ENCODE data around the gene CISD3.
A peak's percentile ranks its signal among the peaks of the same experiment; 100 is the strongest.
"Not testable (repeated sequence)": the region's sequence is repeated elsewhere in the genome, so short reads cannot be mapped to it uniquely, and the experiment has no call there.

Gene CISD3

DNA sequence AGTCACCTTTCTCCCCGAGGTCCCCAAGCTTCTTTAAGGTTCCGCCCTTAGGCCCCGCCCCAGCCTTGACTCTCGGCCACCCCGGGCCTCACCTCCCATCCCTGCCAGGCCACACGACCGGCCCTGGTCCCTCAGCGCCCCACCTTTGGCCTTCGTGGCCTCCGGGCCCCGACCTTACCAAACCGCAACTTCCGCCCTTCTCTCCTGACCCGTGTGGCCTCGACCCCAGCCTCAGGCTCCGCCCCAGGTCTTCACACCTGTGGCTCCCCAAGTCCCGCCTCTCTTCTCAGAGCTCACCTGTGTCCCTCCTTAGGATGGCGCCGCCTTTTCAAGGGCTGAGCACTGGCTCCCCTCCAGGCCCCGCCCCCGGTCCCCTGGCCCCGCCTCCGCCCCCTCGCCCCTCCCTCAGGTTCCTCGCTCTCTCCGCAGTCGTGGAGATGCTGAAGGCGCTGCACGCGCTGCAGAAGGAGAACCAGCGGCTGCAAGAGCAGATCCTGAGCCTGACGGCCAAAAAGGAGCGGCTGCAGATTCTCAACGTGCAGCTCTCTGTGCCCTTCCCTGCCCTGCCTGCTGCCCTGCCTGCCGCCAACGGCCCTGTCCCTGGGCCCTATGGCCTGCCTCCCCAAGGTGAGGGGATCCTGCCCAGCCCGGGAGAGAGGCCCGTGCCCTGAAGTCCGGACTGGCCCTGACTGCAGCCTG, 10.0 kb upstream of the CISD3 start:
- no peak overlapping the region for H3K27ac ChIP-seq (ENCODE audit: low read length)
- H3K4me1 ChIP-seq (ENCODE audit: control insufficient read depth in 1 of 2, insufficient read depth in 2 of 2, low read length in 2 of 2): peaks cover 0 to 14% of the 10 kb centered on the region in 2 donors

DNA sequence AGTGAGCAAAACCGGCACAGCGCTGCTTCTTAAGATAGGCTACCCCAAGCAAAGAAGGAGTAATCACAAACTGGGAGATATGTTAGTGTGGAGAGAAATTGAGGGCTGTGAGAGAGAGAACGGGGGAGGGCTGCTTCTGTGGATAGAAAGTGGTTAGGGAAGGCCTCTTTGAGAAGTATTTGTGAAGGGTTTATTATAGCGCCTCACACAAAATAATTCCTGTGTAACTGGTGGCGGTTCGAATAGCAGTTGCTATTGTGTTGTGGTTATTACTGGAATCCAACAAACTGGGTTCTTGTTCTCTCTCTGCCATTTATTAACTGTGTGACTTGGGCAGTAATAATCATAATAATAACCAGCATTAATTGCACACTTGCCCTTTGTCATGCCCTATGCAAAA, 9.2 kb upstream of the CISD3 start:
- Histone ChIP-seq H3K27ac (ENCODE audit: low read length) (no peak overlapping the region), H3K4me3 (ENCODE audit: low read depth in 1 of 2, low read length in 2 of 2) (no peak overlapping the region), H3K36me3 (ENCODE audit: control insufficient read depth in 1 of 2, insufficient read depth in 2 of 2, low read length in 2 of 2) (peaks cover 27 to 65% of the 10 kb centered on the region in 2 donors)

More for the DNA sequence above, 10.0 kb upstream of the CISD3 start:
- no peaks in the 10 kb centered on the region for H3K27me3 ChIP-seq (ENCODE audit: low read depth, low read length)
- no peak overlapping the region for H3K4me3 ChIP-seq (ENCODE audit: low read depth in 1 of 2, low read length in 2 of 2)
- no peaks in the 10 kb centered on the region for H3K9me3 ChIP-seq (ENCODE audit: control insufficient read depth in 1 of 2, low read length in 2 of 2)
- peaks cover 33 to 71% of the 10 kb centered on the region in 2 donors for H3K36me3 ChIP-seq (ENCODE audit: control insufficient read depth in 1 of 2, insufficient read depth in 2 of 2, low read length in 2 of 2)

DNA sequence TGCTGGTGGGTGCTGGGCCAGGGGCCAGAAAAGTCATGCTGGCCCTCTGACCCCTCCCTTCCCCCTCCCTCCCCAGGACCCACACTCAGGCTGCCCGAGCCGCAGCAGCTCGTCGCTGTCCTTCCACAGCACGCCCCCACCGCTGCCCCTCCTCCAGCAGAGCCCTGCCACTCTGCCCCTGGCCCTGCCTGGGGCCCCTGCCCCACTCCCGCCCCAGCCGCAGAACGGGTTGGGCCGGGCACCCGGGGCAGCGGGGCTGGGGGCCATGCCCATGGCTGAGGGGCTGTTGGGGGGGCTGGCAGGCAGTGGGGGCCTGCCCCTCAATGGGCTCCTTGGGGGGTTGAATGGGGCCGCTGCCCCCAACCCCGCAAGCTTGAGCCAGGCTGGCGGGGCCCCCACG, 8.3 kb upstream of the CISD3 start:
- Histone ChIP-seq H3K27me3 (ENCODE audit: low read depth, low read length) (no peaks in the 10 kb centered on the region), H3K27ac (ENCODE audit: low read length) (no peak overlapping the region), H3K9me3 (ENCODE audit: control insufficient read depth in 1 of 2, low read length in 2 of 2) (no peaks in the 10 kb centered on the region), H3K36me3 (ENCODE audit: control insufficient read depth in 1 of 2, insufficient read depth in 2 of 2, low read length in 2 of 2) (peaks cover 23 to 57% of the 10 kb centered on the region in 2 donors), H3K4me1 (ENCODE audit: control insufficient read depth in 1 of 2, insufficient read depth in 2 of 2, low read length in 2 of 2) (peaks cover 0 to 16% of the 10 kb centered on the region in 2 donors), H3K4me3 (ENCODE audit: low read depth in 1 of 2, low read length in 2 of 2) (no peak overlapping the region)

More for the DNA sequence above, 9.2 kb upstream of the CISD3 start:
- Histone ChIP-seq H3K9me3 (ENCODE audit: control insufficient read depth in 1 of 2, low read length in 2 of 2) (no peaks in the 10 kb centered on the region), H3K27me3 (ENCODE audit: low read depth, low read length) (no peaks in the 10 kb centered on the region), H3K4me1 (ENCODE audit: control insufficient read depth in 1 of 2, insufficient read depth in 2 of 2, low read length in 2 of 2) (peaks cover 0 to 16% of the 10 kb centered on the region in 2 donors)

DNA sequence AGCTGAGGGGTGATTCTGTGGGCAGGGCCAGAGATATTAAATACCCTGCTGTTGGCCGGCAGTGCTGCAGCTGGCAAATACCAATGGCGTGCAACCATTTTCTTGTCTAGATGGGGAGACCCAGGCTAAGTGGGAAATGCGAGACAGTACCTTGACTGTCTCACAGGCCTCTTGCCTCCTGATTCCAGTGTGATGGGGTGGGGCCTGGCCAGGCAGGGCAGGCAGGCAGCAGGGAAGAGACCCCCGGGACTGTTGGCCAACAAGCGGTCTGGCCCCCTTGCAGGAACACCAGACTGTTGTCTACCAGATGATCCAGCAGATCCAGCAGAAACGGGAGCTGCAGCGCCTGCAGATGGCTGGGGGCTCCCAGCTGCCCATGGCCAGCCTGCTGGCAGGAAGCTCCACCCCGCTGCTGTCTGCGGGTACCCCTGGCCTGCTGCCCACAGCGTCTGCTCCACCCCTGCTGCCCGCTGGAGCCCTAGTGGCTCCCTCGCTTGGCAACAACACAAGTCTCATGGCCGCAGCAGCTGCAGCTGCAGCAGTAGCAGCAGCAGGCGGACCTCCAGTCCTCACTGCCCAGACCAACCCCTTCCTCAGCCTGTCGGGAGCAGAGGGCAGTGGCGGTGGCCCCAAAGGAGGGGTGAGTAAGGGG, 5.7 kb upstream of the CISD3 start:
- H3K9me3 ChIP-seq (ENCODE audit: control insufficient read depth in 1 of 2, low read length in 2 of 2): no peaks in the 10 kb centered on the region
- H3K4me3 ChIP-seq (ENCODE audit: low read depth in 1 of 2, low read length in 2 of 2): no peak overlapping the region
- H3K27me3 ChIP-seq (ENCODE audit: low read depth, low read length): no peaks in the 10 kb centered on the region
- peaks cover 6 to 29% of the 10 kb centered on the region in 2 donors for H3K4me1 ChIP-seq (ENCODE audit: control insufficient read depth in 1 of 2, insufficient read depth in 2 of 2, low read length in 2 of 2)
- peaks cover 12 to 35% of the 10 kb centered on the region in 2 donors for H3K36me3 ChIP-seq (ENCODE audit: control insufficient read depth in 1 of 2, insufficient read depth in 2 of 2, low read length in 2 of 2)
- no peak overlapping the region for H3K27ac ChIP-seq (ENCODE audit: low read length)

DNA sequence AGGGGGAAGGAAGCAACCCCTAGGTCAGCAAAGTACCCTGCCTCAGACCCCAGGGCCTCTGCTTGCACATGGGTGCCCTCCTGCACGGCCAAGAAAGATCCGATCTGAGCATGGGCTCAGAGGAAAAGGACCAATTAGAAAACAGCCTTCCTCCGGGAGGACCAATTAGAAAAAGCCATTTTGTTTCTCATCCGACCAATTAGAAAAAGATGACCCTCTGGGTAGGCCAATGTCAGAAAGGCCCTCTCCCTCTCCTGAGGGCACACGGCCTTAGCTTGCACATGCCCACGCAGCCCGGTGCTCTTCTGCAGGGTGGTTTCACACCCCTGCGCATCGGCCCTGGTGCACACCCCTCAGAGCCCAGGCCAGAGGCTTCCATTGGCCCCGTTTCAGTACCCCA, 5.1 kb upstream of the CISD3 start:
- H3K27ac ChIP-seq (ENCODE audit: low read length): no peak overlapping the region

DNA sequence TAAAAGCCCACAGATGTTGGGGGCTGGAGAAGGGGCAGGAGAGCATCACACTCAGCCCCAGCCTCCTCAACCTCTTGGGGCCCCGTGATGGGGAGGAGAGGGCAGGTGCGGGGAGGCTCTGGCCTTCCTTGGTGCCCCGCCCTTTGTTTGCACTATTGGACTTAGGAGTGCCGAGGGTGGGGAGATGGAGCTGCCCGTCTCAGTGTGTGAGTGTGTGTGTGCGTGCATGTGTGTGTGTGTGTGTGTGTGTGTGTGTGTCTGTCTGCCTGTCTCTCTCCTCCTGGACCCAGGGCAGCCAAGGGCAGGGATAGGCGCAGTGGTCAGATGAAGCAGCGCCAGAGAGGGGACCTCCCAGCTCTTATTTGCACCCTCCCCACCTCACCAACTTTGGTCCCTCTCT, 4.0 kb upstream of the CISD3 start:
- H3K36me3 ChIP-seq (ENCODE audit: control insufficient read depth in 1 of 2, insufficient read depth in 2 of 2, low read length in 2 of 2): peaks cover 6 to 20% of the 10 kb centered on the region in 2 donors
- not testable (repeated sequence) for H3K9me3 ChIP-seq (ENCODE audit: control insufficient read depth in 1 of 2, low read length in 2 of 2); H3K27me3 ChIP-seq (ENCODE audit: low read depth, low read length); H3K27ac ChIP-seq (ENCODE audit: low read length); H3K4me3 ChIP-seq (ENCODE audit: low read depth in 1 of 2, low read length in 2 of 2)
- peaks cover 7 to 38% of the 10 kb centered on the region in 2 donors for H3K4me1 ChIP-seq (ENCODE audit: control insufficient read depth in 1 of 2, insufficient read depth in 2 of 2, low read length in 2 of 2)

More for the DNA sequence above, 5.1 kb upstream of the CISD3 start:
- no peaks in the 10 kb centered on the region for H3K9me3 ChIP-seq (ENCODE audit: control insufficient read depth in 1 of 2, low read length in 2 of 2)
- peaks cover 7 to 33% of the 10 kb centered on the region in 2 donors for H3K4me1 ChIP-seq (ENCODE audit: control insufficient read depth in 1 of 2, insufficient read depth in 2 of 2, low read length in 2 of 2)
- no peaks in the 10 kb centered on the region for H3K27me3 ChIP-seq (ENCODE audit: low read depth, low read length)
- peaks cover 12 to 29% of the 10 kb centered on the region in 2 donors for H3K36me3 ChIP-seq (ENCODE audit: control insufficient read depth in 1 of 2, insufficient read depth in 2 of 2, low read length in 2 of 2)
- no peak overlapping the region for H3K4me3 ChIP-seq (ENCODE audit: low read depth in 1 of 2, low read length in 2 of 2)

DNA sequence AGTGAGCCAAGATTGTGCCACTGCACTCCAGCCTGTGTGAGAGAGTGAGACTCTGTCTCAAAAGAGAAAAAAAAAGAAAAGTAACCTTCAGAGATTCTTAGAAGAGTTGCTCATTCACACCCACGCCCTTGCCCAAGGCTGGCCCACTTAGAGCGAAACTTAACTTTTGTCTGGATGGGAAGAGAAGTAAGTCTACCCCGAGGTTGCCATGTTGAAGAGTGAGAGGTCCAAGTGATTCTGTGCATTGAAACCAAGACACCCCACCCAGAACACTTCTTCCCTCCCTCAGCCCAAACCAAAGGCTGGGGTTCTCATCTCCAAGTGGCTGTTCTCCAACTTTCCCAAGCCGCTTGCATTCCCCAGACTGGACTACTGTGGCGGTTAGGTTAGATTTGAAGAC, 2.4 kb upstream of the CISD3 start:
- Histone ChIP-seq H3K27me3 (ENCODE audit: low read depth, low read length) (no peaks in the 10 kb centered on the region), H3K27ac (ENCODE audit: low read length) (no peak overlapping the region), H3K36me3 (ENCODE audit: control insufficient read depth in 1 of 2, insufficient read depth in 2 of 2, low read length in 2 of 2) (peaks cover 0 to 12% of the 10 kb centered on the region in 2 donors), H3K4me3 (ENCODE audit: low read depth in 1 of 2, low read length in 2 of 2) (no peak overlapping the region), H3K9me3 (ENCODE audit: control insufficient read depth in 1 of 2, low read length in 2 of 2) (no peaks in the 10 kb centered on the region), H3K4me1 (ENCODE audit: control insufficient read depth in 1 of 2, insufficient read depth in 2 of 2, low read length in 2 of 2) (peaks cover 15 to 48% of the 10 kb centered on the region in 2 donors)

DNA sequence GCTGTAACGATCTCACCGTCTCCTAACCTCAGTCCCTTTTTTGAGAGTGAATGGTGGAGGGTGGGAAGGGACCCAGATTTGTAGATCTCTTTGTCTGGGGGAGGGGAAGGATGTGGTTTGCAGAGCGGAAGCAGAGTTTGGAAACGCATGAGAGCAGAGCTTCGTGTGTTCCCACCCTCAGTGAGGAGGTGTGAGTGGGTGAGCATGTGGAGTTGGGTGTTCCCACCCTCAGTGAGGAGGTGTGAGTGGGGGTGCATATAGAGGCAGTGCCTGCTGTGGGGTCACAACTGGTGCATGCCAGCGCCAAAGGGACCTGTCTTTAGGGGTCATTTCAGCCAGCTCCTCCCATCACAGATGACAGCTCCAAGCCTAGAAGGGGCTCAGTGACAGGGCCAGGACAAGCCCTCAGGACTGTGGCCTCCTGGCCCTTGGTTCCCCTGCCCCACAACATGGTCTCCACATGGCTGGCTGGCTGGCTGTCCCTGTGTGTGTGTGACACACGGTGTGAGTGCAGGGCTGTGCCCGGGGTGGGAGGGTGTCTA, 1.8 kb upstream of the CISD3 start:
- H3K4me1 ChIP-seq (ENCODE audit: control insufficient read depth in 1 of 2, insufficient read depth in 2 of 2, low read length in 2 of 2): peaks cover 15 to 48% of the 10 kb centered on the region in 2 donors
- peaks cover 2 to 13% of the 10 kb centered on the region in 2 donors for H3K36me3 ChIP-seq (ENCODE audit: control insufficient read depth in 1 of 2, insufficient read depth in 2 of 2, low read length in 2 of 2)
- H3K9me3 ChIP-seq (ENCODE audit: control insufficient read depth in 1 of 2, low read length in 2 of 2): no peaks in the 10 kb centered on the region
- no peak overlapping the region for H3K27ac ChIP-seq (ENCODE audit: low read length)
- H3K4me3 ChIP-seq (ENCODE audit: low read depth in 1 of 2, low read length in 2 of 2): no peak overlapping the region
- no peaks in the 10 kb centered on the region for H3K27me3 ChIP-seq (ENCODE audit: low read depth, low read length)

DNA sequence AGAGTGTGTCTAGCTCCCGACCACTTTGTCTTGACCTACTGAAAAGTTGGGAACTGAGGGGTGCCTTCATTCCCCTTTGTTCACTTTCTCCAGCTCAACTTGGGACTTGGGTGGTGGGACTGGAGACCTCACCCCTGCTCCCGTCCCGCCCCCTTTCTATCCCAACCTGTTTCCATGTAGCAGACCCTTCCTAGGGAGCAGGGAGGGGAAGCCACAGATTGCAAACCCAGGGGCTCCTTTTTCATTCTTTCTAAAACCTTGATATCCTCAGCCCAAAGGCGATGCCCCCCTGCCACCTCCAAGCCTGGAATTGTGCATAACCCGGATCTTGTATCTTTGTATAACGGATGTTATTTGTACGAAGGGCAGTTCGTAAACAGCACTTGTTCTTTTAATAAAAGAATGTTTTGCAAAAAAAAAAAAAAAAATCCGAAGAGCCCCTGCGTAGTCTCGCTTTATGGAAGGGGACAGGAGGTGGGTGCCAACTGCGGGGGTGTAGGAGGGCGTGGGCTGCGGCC, 714 bp upstream of the CISD3 start:
- no peaks in the 10 kb centered on the region for H3K9me3 ChIP-seq (ENCODE audit: control insufficient read depth in 1 of 2, low read length in 2 of 2)
- H3K27me3 ChIP-seq (ENCODE audit: low read depth, low read length): no peaks in the 10 kb centered on the region
- peak overlapping the region; percentile 44 to 66 for H3K4me3 ChIP-seq (ENCODE audit: low read depth in 1 of 2, low read length in 2 of 2)
- H3K4me1 ChIP-seq (ENCODE audit: control insufficient read depth in 1 of 2, insufficient read depth in 2 of 2, low read length in 2 of 2): peaks cover 15 to 46% of the 10 kb centered on the region in 2 donors
- peak overlapping the region; percentile 45 for H3K27ac ChIP-seq (ENCODE audit: low read length)
- peaks cover 10 to 13% of the 10 kb centered on the region in 2 donors for H3K36me3 ChIP-seq (ENCODE audit: control insufficient read depth in 1 of 2, insufficient read depth in 2 of 2, low read length in 2 of 2)

DNA sequence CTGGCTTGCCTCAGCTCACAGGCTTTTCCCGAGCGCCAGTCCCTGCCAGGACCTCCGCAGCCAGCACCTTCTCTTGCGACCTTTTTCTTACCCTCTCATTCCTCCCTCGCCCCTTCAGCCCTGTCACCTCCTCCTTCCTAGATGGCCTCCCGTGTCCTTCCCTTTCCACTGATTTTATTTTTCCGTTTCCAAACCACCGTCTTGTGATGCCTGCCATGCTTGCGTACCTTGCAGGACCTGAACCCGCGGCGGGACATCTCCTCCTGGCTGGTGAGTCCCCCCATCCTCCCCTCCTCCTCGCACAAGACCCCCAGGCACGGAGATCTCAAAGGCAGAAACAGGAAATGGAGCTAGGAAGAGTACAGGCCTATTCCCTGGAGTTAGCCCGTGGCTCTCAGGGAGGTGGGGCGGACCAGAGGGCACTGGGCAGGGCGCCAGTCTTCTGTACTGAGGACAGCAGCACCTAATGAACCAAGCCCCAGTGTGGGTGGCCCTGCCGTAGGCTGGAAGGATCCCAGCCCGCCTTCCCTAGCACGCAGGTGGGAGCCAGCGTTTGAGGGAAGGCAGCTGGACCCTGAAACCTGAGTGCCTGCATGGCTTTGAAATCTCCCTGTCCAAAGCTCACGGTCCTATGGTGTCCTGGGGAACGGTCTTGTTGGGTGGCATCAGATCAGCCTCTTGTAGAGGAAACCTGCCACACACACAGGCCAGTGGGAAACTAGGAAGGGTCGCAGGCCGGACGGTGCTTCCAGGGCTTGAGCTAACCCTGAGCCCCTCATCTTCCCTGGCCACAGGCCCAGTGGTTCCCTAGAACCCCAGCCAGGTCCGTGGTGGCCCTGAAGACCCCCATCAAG, 612 bp downstream of the CISD3 start:
- Histone ChIP-seq H3K9me3 (ENCODE audit: control insufficient read depth in 1 of 2, low read length in 2 of 2) (no peaks in the 10 kb centered on the region), H3K4me3 (ENCODE audit: low read depth in 1 of 2, low read length in 2 of 2) (peak overlapping the region; percentile 73 to 93), H3K36me3 (ENCODE audit: control insufficient read depth in 1 of 2, insufficient read depth in 2 of 2, low read length in 2 of 2) (peaks cover 10 to 12% of the 10 kb centered on the region in 2 donors), H3K27me3 (ENCODE audit: low read depth, low read length) (no peaks in the 10 kb centered on the region), H3K27ac (ENCODE audit: low read length) (peak overlapping the region; percentile 83), H3K4me1 (ENCODE audit: control insufficient read depth in 1 of 2, insufficient read depth in 2 of 2, low read length in 2 of 2) (peaks cover 15 to 45% of the 10 kb centered on the region in 2 donors)
